Epithelial cell of esophagus (primary cell): ENCODE measurements around the gene IQSEC1.

Source experiments
- DNase-seq: peaks from one replicate; pipeline ENCODE4 v3.0.0; 2010; ENCODE audit warnings: low read depth
- H3K4me3 ChIP-seq: 2 replicates; pipeline ENCODE4 v1.5.1; 2011; ENCODE audit warnings: mild to moderate bottlenecking, low read length, control low read depth
- CTCF ChIP-seq: IDR thresholded peaks from 2 replicates; pipeline ENCODE4 v1.5.1; 2011; ENCODE audit warnings: low read depth, mild to moderate bottlenecking, low read length, control low read depth, inconsistent platforms; ENCODE audit not compliant: insufficient read depth; ENCODE audit errors: missing control alignments

IQSEC1 gene

GRCh38 chr3:13022348-13023234 is 50.6 kb downstream of the IQSEC1 start:
- no peak overlapping the region for H3K4me3 ChIP-seq
- no peak for DNase-seq
- TF ChIP-seq CTCF: no peak

GRCh38 chr3:13021141-13022114 is 51.8 kb downstream of the IQSEC1 start:
- no peak for TF ChIP-seq CTCF
- H3K4me3 ChIP-seq: no peak overlapping the region
- no peak for DNase-seq

GRCh38 chr3:13020159-13020750 is 53.0 kb downstream of the IQSEC1 start:
- no peak for DNase-seq
- TF ChIP-seq CTCF: no peak

GRCh38 chr3:13019243-13020095 is 53.8 kb downstream of the IQSEC1 start:
- no peak overlapping the region for H3K4me3 ChIP-seq
- no peak for TF ChIP-seq CTCF
- DNase-seq: peak; percentile 30

More at GRCh38 chr3:13020159-13020750, 53.0 kb downstream of the IQSEC1 start:
- no peak overlapping the region for H3K4me3 ChIP-seq

GRCh38 chr3:13018561-13019242 is 54.5 kb downstream of the IQSEC1 start:
- no peak overlapping the region for H3K4me3 ChIP-seq
- TF ChIP-seq CTCF: no peak
- no peak for DNase-seq

- no peak overlapping the region for H3K4me3 ChIP-seq
- TF ChIP-seq CTCF: no peak
- no peak for DNase-seq
These were observed 55.2 kb downstream of the IQSEC1 start for GRCh38 chr3:13018043-13018451.
